HepG2 (cell line): ENCODE measurements around the gene GNAI2. TPM values are rescaled to one million over a fixed set of nuclear protein-coding genes. Genes with fewer than 3 reads are reported as not detected.

Experiments
- BRCA1 ChIP-seq: sonication (generic); formaldehyde crosslinking; IDR thresholded peaks from 2 replicates; pipeline ENCODE4 v1.4.0; 2020; ENCODE audit warnings: missing genetic modification reagents
- CREB1 ChIP-seq, 2 experiments: fragments of 450-650 bp in 1 of 2; IDR thresholded peaks; 2 replicates each; pipeline ENCODE4 v1.6.1; 2016 to 2017; ENCODE audit warnings: control low read depth in 1 of 2, mild to moderate bottlenecking in 1 of 2, missing compliant biosample characterization in 1 of 2, missing genetic modification characterization in 1 of 2
- EP300 ChIP-seq, 3 experiments: sonication (generic) in 1 of 3; formaldehyde crosslinking in 1 of 3; IDR thresholded peaks; 2 replicates each; pipeline versions ENCODE4 v1.5.1 to v1.6.1; 2011 to 2020; ENCODE audit warnings: low read depth in 2 of 3, low read length in 2 of 3, borderline replicate concordance in 1 of 3, improper control_type of control experiment in 1 of 3, mild to moderate bottlenecking in 1 of 3, missing genetic modification reagents in 1 of 3, moderate library complexity in 1 of 3
- HNF4A ChIP-seq: sonication (generic); formaldehyde crosslinking; IDR thresholded peaks from 2 replicates; pipeline ENCODE4 v1.4.0; 2020; ENCODE audit warnings: missing genetic modification reagents
- MTA1 ChIP-seq: sonication (generic); formaldehyde crosslinking; IDR thresholded peaks from 2 replicates; pipeline ENCODE4 v1.4.0; 2020; ENCODE audit warnings: missing genetic modification reagents, mild to moderate bottlenecking, borderline replicate concordance
- NFIB ChIP-seq: sonication (generic); formaldehyde crosslinking; IDR thresholded peaks from 2 replicates; pipeline ENCODE4 v1.9.0; 2021; ENCODE audit warnings: missing genetic modification reagents, mild to moderate bottlenecking, borderline replicate concordance
- TAF1 ChIP-seq: sonication (generic); formaldehyde crosslinking; IDR thresholded peaks from 2 replicates; pipeline ENCODE4 v1.4.0; 2020; ENCODE audit warnings: missing genetic modification reagents
- THAP11 ChIP-seq: IDR thresholded peaks from 2 replicates; pipeline ENCODE4 v1.6.1; 2016; ENCODE audit warnings: missing biosample characterization, missing genetic modification reagents
- ZNF605 ChIP-seq: sonication (generic); formaldehyde crosslinking; IDR thresholded peaks from 2 replicates; pipeline ENCODE4 v1.8.0; 2022; ENCODE audit warnings: mild to moderate bottlenecking, missing genetic modification reagents
- polyA plus RNA-seq, 8 experiments: library from polyadenylated mRNA; depleted of rRNA in 3 of 8; stranded (reverse) in 7 of 8; unstranded in 1 of 8; fragments of >200 nt; fragmentation: Illumina TruSeq in 4 of 8; extraction: Trizol in 4 of 8; gene quantifications; 2 replicates each; pipeline versions ENCODE4 v1.2.1 to v1.2.3, GENCODE V29; 2011 to 2016; ENCODE audit warnings: low read depth in 4 of 8, missing spikeins in 1 of 8, mixed read lengths in 1 of 8; ENCODE audit not compliant: insufficient read depth in 1 of 8
- total RNA-seq, 5 experiments: library from RNA; depleted of rRNA; stranded (reverse); fragments of >200 nt; fragmentation: Illumina TruSeq; extraction: Trizol; gene quantifications; 2 replicates each; pipeline ENCODE4 v1.2.3, GENCODE V29; 2016; ENCODE audit warnings: low read depth in 1 of 5
- TF ChIP-seq, protein P1 (sequence below): IDR thresholded peaks from 2 replicates; pipeline ENCODE4 v1.6.1; 2016; ENCODE audit warnings: mild to moderate bottlenecking
- TF ChIP-seq, protein P2 (sequence below): IDR thresholded peaks from 2 replicates; pipeline ENCODE4 v1.4.0; 2020; ENCODE audit warnings: mild to moderate bottlenecking, missing genetic modification reagents
- TF ChIP-seq, protein P3 (sequence below): sonication (generic); formaldehyde crosslinking; IDR thresholded peaks from 2 replicates; pipeline ENCODE4 v1.8.1; 2023; ENCODE audit warnings: mild to moderate bottlenecking, inconsistent platforms, moderate library complexity, missing genetic modification reagents, borderline replicate concordance
- TF ChIP-seq, protein P4 (sequence below): sonication (generic); formaldehyde crosslinking; IDR thresholded peaks from 2 replicates; pipeline ENCODE4 v1.8.0; 2023; ENCODE audit warnings: mild to moderate bottlenecking, missing genetic modification reagents
- TF ChIP-seq, protein P5 (sequence below): sonication (generic); formaldehyde crosslinking; IDR thresholded peaks from 2 replicates; pipeline ENCODE4 v1.4.0; 2020; ENCODE audit warnings: missing genetic modification reagents, borderline replicate concordance

GNAI2 gene
- total and polyA plus RNA-seq, 2 of the 13 experiments (the other 11 are each of a cell fraction or from before 2014, with no cell fraction given), result 51.1 to 66.2 TPM

GRCh38 chr3:50268703-50269451, 32.9 kb downstream of the GNAI2 start, which contains the start of gene SEMA3B (continued):
- TF ChIP-seq, protein P1, sequence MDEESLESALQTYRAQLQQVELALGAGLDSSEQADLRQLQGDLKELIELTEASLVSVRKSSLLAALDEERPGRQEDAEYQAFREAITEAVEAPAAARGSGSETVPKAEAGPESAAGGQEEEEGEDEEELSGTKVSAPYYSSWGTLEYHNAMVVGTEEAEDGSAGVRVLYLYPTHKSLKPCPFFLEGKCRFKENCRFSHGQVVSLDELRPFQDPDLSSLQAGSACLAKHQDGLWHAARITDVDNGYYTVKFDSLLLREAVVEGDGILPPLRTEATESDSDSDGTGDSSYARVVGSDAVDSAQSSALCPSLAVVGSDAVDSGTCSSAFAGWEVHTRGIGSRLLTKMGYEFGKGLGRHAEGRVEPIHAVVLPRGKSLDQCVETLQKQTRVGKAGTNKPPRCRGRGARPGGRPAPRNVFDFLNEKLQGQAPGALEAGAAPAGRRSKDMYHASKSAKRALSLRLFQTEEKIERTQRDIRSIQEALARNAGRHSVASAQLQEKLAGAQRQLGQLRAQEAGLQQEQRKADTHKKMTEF, result peak; percentile 43; the same call in 1 of the 2 replicates
- TF ChIP-seq THAP11 (CRISPR knock-in tag) (peak; percentile 43; the same call in 1 of the 2 replicates), ZNF605 (CRISPR knock-in tag) (peak; percentile 67; the same call in 1 of the 2 replicates), HNF4A (CRISPR knock-in tag) (peak; percentile 77), BRCA1 (CRISPR knock-in tag) (no peak), MTA1 (CRISPR knock-in tag) (peak; percentile 87; the same call in 1 of the 2 replicates), EP300 (IDR thresholded peaks at IDR 0.05; ENCODE audit: low read depth in 2 of 2, low read length in 2 of 2) (peak in 1 of 2 experiments; percentile 52; a peak in 1 of 4 replicates), EP300 (CRISPR knock-in tag; IDR thresholded peaks at IDR 0.05; ENCODE audit: borderline replicate concordance) (peak; percentile 35; the same call in 1 of the 2 replicates), CREB1 (IDR thresholded peaks at IDR 0.05) (peak; percentile 45; the same call in 1 of the 2 replicates), CREB1 (CRISPR knock-in tag; IDR thresholded peaks at IDR 0.05) (no peak), TAF1 (peak; percentile 74), NFIB (CRISPR knock-in tag) (no peak)
- TF ChIP-seq, protein P2, sequence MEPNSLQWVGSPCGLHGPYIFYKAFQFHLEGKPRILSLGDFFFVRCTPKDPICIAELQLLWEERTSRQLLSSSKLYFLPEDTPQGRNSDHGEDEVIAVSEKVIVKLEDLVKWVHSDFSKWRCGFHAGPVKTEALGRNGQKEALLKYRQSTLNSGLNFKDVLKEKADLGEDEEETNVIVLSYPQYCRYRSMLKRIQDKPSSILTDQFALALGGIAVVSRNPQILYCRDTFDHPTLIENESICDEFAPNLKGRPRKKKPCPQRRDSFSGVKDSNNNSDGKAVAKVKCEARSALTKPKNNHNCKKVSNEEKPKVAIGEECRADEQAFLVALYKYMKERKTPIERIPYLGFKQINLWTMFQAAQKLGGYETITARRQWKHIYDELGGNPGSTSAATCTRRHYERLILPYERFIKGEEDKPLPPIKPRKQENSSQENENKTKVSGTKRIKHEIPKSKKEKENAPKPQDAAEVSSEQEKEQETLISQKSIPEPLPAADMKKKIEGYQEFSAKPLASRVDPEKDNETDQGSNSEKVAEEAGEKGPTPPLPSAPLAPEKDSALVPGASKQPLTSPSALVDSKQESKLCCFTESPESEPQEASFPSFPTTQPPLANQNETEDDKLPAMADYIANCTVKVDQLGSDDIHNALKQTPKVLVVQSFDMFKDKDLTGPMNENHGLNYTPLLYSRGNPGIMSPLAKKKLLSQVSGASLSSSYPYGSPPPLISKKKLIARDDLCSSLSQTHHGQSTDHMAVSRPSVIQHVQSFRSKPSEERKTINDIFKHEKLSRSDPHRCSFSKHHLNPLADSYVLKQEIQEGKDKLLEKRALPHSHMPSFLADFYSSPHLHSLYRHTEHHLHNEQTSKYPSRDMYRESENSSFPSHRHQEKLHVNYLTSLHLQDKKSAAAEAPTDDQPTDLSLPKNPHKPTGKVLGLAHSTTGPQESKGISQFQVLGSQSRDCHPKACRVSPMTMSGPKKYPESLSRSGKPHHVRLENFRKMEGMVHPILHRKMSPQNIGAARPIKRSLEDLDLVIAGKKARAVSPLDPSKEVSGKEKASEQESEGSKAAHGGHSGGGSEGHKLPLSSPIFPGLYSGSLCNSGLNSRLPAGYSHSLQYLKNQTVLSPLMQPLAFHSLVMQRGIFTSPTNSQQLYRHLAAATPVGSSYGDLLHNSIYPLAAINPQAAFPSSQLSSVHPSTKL (CRISPR knock-in tag), result peak; percentile 63; the same call in 1 of the 2 replicates
- TF ChIP-seq, protein P3, sequence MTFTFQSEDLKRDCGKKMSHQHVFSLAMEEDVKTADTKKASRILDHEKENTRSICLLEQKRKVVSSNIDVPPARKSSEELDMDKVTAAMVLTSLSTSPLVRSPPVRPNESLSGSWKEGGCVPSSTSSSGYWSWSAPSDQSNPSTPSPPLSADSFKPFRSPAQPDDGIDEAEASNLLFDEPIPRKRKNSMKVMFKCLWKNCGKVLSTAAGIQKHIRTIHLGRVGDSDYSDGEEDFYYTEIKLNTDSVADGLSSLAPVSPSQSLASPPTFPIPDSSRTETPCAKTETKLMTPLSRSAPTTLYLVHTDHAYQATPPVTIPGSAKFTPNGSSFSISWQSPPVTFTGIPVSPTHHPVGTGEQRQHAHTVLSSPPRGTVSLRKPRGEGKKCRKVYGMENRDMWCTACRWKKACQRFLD, result 0 out of 2 replicates have a peak, but pooled peaks have one; percentile 12
- TF ChIP-seq, protein P4, sequence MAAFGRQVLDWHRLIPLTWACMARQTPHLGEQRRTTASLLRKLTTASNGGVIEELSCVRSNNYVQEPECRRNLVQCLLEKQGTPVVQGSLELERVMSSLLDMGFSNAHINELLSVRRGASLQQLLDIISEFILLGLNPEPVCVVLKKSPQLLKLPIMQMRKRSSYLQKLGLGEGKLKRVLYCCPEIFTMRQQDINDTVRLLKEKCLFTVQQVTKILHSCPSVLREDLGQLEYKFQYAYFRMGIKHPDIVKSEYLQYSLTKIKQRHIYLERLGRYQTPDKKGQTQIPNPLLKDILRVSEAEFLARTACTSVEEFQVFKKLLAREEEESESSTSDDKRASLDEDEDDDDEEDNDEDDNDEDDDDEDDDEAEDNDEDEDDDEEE, result 0 out of 2 replicates have a peak, but pooled peaks have one; percentile 45
- TF ChIP-seq, protein P5, sequence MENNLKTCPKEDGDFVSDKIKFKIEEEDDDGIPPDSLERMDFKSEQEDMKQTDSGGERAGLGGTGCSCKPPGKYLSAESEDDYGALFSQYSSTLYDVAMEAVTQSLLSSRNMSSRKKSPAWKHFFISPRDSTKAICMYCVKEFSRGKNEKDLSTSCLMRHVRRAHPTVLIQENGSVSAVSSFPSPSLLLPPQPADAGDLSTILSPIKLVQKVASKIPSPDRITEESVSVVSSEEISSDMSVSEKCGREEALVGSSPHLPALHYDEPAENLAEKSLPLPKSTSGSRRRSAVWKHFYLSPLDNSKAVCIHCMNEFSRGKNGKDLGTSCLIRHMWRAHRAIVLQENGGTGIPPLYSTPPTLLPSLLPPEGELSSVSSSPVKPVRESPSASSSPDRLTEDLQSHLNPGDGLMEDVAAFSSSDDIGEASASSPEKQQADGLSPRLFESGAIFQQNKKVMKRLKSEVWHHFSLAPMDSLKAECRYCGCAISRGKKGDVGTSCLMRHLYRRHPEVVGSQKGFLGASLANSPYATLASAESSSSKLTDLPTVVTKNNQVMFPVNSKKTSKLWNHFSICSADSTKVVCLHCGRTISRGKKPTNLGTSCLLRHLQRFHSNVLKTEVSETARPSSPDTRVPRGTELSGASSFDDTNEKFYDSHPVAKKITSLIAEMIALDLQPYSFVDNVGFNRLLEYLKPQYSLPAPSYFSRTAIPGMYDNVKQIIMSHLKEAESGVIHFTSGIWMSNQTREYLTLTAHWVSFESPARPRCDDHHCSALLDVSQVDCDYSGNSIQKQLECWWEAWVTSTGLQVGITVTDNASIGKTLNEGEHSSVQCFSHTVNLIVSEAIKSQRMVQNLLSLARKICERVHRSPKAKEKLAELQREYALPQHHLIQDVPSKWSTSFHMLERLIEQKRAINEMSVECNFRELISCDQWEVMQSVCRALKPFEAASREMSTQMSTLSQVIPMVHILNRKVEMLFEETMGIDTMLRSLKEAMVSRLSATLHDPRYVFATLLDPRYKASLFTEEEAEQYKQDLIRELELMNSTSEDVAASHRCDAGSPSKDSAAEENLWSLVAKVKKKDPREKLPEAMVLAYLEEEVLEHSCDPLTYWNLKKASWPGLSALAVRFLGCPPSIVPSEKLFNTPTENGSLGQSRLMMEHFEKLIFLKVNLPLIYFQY (CRISPR knock-in tag), result peak; percentile 24; the same call in 1 of the 2 replicates
